Measurements from ENCODE around the gene TCERG1. TPM values are rescaled to one million over a fixed set of nuclear protein-coding genes. Genes with fewer than 3 reads are reported as not detected.
A peak's percentile ranks its signal among the peaks of the same experiment; 100 is the strongest.

TCERG1 gene
- total RNA-seq, 2 donors from 2014 or later, result 46.0 to 54.1 TPM

DNA sequence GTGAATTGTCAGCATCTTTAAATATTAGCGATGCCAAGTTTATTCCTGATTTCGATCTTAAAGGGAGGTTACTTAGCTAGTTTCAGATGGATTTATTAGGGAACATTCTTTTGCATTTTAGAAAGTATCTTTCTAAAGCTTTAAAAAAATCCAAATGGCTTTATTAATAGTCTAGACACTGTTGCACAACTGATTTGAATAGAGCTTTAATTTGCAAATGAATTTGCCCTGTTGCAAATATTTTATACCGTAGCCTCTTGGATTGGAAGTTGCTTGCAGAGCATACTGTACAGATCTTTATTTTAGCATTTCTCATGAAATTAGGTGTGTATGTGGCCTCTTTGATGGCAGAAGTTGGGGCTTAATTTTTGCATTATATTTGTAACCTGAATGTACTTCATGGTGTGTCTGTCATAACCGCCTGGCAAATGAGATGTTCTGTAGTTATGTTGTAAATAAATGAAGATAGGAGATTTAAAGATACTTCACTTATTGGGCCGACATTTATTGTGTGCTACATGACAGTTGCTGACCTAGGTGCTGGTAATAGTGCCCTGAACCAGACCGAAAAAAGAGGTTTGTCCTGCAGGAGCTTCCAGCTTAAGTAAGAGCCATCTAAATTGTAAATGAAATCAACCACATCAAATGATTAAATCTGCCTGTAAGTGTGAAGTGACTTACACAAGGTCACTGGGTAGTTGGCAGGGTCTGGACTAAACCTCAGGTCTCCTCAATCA lies 1.8 kb downstream of the TCERG1 start:
- intact Hi-C loops (cut with DNase I, micrococcal nuclease), result no loop called here
- ATAC-seq (no peak), DNase-seq (no peak)

GRCh38 chr5:146450002-146450401 lies 2.9 kb downstream of the TCERG1 start:
- no peak for ATAC-seq
- intact Hi-C loops (cut with DNase I, micrococcal nuclease), result no loop called here
- no peak for DNase-seq

DNA sequence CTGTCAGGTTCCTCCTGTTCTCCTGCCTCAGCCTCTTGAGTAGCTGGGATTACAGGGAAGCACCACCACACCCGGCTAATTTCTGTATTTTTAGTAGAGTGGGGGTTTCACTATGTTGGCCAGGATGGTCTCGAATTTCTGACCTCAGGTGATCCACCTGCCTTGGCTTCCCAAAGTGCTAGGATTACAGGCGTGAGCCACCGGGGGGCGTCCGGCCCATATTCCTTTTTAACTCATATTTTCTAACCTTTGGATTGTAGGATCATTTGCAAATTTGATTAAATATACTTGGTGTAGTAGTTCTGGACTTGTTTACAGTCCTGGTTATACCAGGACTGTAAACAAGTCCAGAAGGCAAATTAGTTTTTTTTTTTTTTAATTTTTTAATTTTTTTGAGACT lies 4.3 kb downstream of the TCERG1 start:
- no peak for DNase-seq
- no peak for ATAC-seq
- intact Hi-C loops (cut with DNase I, micrococcal nuclease), result no loop called here

- intact Hi-C loops (cut with DNase I, micrococcal nuclease), result no loop called here
- ATAC-seq (no peak), DNase-seq (no peak)
Measured at GRCh38 chr5:146457431-146457830, 10.3 kb downstream of the TCERG1 start.

GRCh38 chr5:146458894-146459293 lies 11.8 kb downstream of the TCERG1 start:
- intact Hi-C loops (cut with DNase I, micrococcal nuclease), result no loop called here
- no peak for DNase-seq
- ATAC-seq, result no peak

DNA sequence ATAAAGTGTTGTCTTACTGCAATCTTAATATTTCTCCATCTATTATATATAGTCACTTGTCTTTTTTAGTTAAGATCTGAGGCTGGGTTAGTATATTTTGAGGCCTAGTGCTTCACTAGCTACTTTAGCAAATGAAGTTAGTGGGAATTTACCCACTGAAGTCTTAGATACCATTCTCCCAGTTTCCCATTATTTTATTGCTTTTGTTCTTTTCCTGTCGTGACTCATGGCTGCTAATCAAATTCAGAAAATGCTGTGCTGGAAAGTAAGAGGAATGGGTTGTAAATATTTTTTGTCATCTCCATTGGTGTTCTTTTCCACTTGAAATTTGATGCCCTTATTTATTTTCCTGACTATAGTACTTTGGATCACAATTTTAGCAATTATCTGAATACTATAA lies 14.2 kb downstream of the TCERG1 start:
- DNase-seq, result no peak
- no peak for ATAC-seq
- intact Hi-C loops (cut with DNase I, micrococcal nuclease), result no loop called here

- peak; percentile 67 to 83 for DNase-seq
Measured at GRCh38 chr5:146463446-146463845, 16.3 kb downstream of the TCERG1 start.

DNA sequence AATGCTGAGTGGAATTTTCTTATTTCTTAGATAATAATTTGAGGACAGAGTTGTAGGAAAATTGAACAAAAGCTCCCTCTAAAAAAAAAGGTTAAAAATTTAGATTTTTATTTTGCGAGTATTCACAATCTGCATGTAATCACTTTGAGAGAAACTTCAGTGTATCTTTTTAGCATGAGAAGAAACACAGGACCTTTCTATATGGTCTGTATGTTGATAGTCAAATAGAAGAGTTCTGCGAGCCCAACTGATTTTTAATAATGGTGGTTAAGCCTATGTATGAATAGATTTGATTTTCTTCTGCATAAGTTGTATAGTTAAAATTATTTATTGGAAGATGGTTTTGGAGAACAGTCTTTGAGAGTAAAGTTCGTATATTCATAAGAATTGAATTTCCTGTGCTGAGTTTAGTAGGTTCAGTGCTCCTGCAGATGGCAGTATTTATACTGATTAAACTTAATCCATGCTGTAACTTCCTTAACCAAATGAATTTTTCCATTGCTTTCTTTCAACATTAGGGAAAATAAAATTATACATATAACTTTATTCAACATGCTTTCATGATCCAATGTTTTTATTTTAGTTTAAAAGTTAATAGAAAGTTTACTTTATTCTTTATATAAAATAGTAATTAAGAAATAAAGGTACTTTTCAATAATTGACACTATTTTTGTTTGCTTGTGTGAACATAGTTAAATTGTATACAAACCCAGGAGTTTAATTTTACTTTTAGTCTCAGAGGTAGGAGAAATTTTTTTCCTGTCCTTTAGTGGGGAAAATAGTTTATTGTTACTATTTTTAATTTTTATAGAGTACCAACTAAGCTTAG lies 19.6 kb downstream of the TCERG1 start:
- ATAC-seq, result peak; percentile 38
- DNase-seq, result no peak
- intact Hi-C loops (cut with DNase I, micrococcal nuclease), result no loop called here

More at GRCh38 chr5:146463446-146463845, 16.3 kb downstream of the TCERG1 start:
- intact Hi-C loops (cut with DNase I, micrococcal nuclease), result no loop called here
- peak; percentile 95 for ATAC-seq

GRCh38 chr5:146467760-146468159 lies 20.6 kb downstream of the TCERG1 start:
- DNase-seq (no peak), ATAC-seq (no peak)
- intact Hi-C loops (cut with DNase I, micrococcal nuclease), result no loop called here

DNA sequence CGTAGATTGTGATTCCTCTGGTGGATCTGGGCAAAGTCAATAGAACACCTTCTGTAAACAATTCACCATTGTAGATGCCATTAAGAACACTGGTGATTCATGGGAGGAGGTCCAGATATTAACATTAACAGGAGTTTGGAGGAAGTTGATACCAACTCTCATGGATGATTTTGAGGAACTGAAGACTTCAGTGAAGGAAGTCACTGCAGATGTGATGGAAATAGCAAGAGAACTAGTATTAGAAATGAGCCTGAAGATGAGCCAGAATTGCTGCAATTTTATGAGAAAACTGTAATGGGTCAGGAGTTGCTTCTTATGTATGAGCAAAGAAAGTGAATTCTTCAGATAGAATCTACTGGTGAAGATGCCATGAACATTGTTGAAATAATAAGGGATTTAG lies 26.9 kb downstream of the TCERG1 start:
- no peak for DNase-seq
- intact Hi-C loops (cut with DNase I, micrococcal nuclease), result no loop called here
- ATAC-seq, result peak; percentile 21

GRCh38 chr5:146475190-146475780 lies 28.2 kb downstream of the TCERG1 start:
- ATAC-seq (no peak), DNase-seq (no peak)
- intact Hi-C loops (cut with DNase I, micrococcal nuclease), result no loop called here

- DNase-seq (no peak), ATAC-seq (no peak)
- intact Hi-C loops (cut with DNase I, micrococcal nuclease), result no loop called here
Measured at GRCh38 chr5:146475906-146476305, 28.8 kb downstream of the TCERG1 start.

GRCh38 chr5:146482775-146483174 lies 35.6 kb downstream of the TCERG1 start:
- intact Hi-C loops (cut with DNase I, micrococcal nuclease), result no loop called here
- ATAC-seq, result no peak
- DNase-seq, result no peak

GRCh38 chr5:146484714-146485391 lies 37.7 kb downstream of the TCERG1 start:
- intact Hi-C loops (cut with DNase I, micrococcal nuclease), result no loop called here
- ATAC-seq (peak; percentile 34), DNase-seq (no peak)

DNA sequence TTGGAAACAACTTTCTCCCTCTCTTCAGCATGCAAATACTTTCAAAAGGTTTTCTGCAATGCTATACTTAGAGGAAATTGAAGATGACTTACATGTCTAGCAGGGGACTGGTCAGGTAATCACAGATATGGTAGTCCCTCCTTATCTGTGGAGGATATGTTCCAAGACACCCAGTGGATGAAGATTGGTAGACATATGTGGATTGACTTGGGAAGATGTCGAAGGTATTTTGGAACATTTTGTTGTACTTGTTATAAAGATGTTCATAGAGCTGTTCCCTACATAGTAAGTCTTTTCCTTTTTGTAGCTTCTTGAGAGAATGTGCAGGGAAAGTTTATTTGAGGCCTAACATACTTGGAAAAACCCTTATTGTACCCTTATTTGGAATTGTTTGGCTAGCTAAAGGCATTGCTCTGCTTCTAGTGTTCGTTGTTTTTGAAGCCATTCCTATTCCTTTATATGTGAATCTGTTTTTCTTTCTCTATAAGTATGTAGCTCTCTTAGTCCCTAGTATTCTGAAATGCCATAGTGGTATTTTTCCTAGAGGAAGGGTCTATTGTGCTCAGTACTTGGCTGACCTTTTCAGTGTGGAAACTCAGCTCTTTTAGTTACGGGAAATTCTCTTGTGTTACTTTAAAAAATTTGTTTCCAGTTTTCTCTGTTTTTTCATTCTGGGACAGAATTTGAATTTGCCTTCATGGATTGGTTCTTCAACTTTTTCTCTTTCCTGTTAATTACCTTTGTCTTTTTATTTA lies 43.1 kb downstream of the TCERG1 start:
- ATAC-seq, result no peak
- intact Hi-C loops (cut with DNase I, micrococcal nuclease), result no loop called here
- DNase-seq, result no peak

GRCh38 chr5:146494656-146495055 lies 47.5 kb downstream of the TCERG1 start:
- DNase-seq, result no peak
- intact Hi-C loops (cut with DNase I, micrococcal nuclease), result no loop called here
- ATAC-seq, result no peak

DNA sequence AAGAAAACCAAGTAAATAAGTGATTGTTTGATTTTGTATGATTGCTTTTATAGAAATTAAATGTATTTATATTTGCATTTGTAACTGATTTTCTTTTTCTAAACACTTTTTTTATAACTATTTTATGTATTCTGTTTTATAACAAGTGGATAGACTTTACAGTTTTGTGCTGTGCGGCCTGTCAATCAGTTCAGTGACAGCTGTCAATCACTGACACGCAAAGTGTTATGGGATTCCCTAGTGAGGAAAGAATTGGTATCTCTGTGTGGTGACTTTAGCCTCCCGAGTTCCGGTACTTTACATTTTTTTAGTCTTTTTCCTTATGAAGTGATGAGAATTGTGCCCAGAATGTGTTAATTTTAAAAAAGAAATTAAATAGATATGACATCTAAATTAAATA lies 52.5 kb downstream of the TCERG1 start:
- intact Hi-C loops (cut with DNase I, micrococcal nuclease), result no loop called here
- DNase-seq, result no peak
- no peak for ATAC-seq

DNA sequence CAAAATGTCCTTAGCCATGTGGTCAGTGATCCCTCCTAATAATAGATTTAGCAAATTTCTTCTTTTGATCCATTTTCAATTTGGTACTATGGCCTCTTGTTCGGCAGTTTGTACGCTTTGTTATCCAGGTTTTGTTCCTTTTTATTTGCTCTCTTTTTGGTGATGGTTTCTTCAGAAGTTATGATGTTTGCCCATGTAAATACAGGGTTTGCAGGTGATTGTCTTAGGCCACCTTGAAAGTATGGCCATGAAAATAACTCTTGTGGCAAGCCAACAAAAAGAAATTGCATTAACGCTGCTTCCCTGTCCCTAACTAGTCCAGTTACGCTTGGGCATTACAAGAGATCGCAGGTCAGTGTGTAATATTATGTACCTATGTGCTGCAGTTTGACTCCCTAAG lies 60.3 kb downstream of the TCERG1 start:
- no peak for ATAC-seq
- intact Hi-C loops (cut with DNase I, micrococcal nuclease), result no loop called here
- DNase-seq, result no peak

Data from left colon (tissue), 2 donors.